ENCODE measurements around the gene ITGAD.

ITGAD gene

GRCh38 chr16:31386157-31386984 lies 6.8 kb upstream of the ITGAD start:
- POLR2A ChIA-PET = interaction anchor here (0.7 kb wide), 1 partner anchor 206 kb away, joined by 9 read pairs; no protein-coding TSS in a partner anchor

GRCh38 chr16:31388535-31388934 lies 4.6 kb upstream of the ITGAD start:
- CTCF ChIA-PET = interaction anchor here (1.6 kb wide), 1 partner anchor 12 kb away, joined by 4 read pairs; no protein-coding TSS in a partner anchor
- TF ChIP-seq, protein P1, sequence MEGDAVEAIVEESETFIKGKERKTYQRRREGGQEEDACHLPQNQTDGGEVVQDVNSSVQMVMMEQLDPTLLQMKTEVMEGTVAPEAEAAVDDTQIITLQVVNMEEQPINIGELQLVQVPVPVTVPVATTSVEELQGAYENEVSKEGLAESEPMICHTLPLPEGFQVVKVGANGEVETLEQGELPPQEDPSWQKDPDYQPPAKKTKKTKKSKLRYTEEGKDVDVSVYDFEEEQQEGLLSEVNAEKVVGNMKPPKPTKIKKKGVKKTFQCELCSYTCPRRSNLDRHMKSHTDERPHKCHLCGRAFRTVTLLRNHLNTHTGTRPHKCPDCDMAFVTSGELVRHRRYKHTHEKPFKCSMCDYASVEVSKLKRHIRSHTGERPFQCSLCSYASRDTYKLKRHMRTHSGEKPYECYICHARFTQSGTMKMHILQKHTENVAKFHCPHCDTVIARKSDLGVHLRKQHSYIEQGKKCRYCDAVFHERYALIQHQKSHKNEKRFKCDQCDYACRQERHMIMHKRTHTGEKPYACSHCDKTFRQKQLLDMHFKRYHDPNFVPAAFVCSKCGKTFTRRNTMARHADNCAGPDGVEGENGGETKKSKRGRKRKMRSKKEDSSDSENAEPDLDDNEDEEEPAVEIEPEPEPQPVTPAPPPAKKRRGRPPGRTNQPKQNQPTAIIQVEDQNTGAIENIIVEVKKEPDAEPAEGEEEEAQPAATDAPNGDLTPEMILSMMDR (IDR thresholded peaks at IDR 0.05; ENCODE audit: control extremely low read depth, extremely low read depth, low read depth, missing control alignments) = no peak
- POLR2A ChIA-PET = no interaction called here
- DNase-seq (ENCODE audit: extremely low spot score) = no peak

More at GRCh38 chr16:31386157-31386984, 6.8 kb upstream of the ITGAD start:
- peak; percentile 39 for DNase-seq (ENCODE audit: extremely low spot score)
- TF ChIP-seq, protein P1 (IDR thresholded peaks at IDR 0.05; ENCODE audit: control extremely low read depth, extremely low read depth, low read depth, missing control alignments) = no peak
- CTCF ChIA-PET = interaction anchor here (0.7 to 1.8 kb wide), 7 partner anchors 28 to 244 kb away, joined by 3 to 5 read pairs (median 3); partner anchors contain the start of gene ZNF843

DNA sequence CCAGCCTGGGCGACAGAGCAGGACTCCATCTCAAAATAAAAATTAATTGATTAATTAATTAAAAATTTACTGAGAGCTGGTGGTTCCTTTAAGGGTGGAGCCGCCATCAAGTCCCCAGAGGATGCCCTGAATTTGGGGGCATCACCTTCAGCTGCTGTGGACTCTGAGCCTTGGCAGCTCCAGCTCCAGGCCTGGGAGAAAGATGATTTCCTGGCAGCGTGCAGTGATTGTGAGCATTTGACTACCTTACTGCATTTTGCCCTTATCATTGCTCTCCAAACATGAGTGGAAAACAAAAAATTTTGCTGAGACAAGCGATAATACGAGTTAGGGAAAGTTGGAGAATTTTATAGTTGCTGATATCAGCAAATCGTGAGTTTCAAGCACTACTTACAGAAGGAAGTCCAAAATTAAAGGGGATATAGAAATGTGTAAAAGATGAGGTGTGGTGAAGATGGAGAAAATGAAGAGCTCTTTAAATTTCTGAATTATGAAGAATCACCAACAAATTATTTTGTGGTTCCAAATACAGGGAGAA lies 2.6 kb upstream of the ITGAD start:
- CTCF ChIA-PET = interaction anchor here (1.0 to 2.1 kb wide), 3 partner anchors 8 to 71 kb away, joined by 3 to 15 read pairs (median 3); no protein-coding TSS in a partner anchor
- TF ChIP-seq, protein P1 (IDR thresholded peaks at IDR 0.05; ENCODE audit: control extremely low read depth, extremely low read depth, low read depth, missing control alignments) = no peak
- DNase-seq (ENCODE audit: extremely low spot score) = no peak
- POLR2A ChIA-PET = no interaction called here

DNA sequence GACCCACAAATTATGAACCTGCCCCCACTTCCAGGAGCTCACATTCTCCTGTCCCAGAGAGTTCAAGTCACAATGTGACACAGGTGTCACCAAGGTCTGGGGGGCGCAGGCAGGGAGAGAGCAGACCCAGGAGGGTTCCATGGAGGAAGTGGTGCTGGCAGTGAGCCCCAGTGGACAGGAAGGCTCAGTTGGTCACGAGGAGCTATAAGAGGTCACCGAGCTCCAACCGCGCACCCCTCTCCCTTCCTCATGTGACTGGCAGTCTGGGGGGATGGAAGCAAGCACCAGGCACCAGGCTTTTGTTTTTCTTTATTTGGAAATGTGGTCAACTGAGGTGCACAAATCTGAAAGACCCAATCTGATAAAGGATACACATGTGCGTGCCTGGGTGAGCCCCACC lies 2.5 kb downstream of the ITGAD start:
- ChIA-PET POLR2A (no interaction called here), CTCF (interaction anchor here (0.9 to 1.0 kb wide), 2 partner anchors 13 to 56 kb away, joined by 3 to 4 read pairs; no protein-coding TSS in a partner anchor)
- DNase-seq (ENCODE audit: extremely low spot score) = no peak
- TF ChIP-seq, protein P1 (IDR thresholded peaks at IDR 0.05; ENCODE audit: control extremely low read depth, extremely low read depth, low read depth, missing control alignments) = no peak

GRCh38 chr16:31397096-31397660 lies 4.0 kb downstream of the ITGAD start:
- no peak for DNase-seq (ENCODE audit: extremely low spot score)
- CTCF ChIA-PET = no interaction called here
- POLR2A ChIA-PET = no interaction called here
- TF ChIP-seq, protein P1 (IDR thresholded peaks at IDR 0.05; ENCODE audit: control extremely low read depth, extremely low read depth, low read depth, missing control alignments) = no peak

- CTCF ChIA-PET = interaction anchor here (2.3 kb wide), 1 partner anchor 15 kb away, joined by 10 read pairs; no protein-coding TSS in a partner anchor
- POLR2A ChIA-PET = no interaction called here
- TF ChIP-seq, protein P1 (IDR thresholded peaks at IDR 0.05; ENCODE audit: control extremely low read depth, extremely low read depth, low read depth, missing control alignments) = no peak
- DNase-seq (ENCODE audit: extremely low spot score) = no peak
Observed at GRCh38 chr16:31397701-31398100, 4.6 kb downstream of the ITGAD start.
